Glomerular endothelial cell (primary cell): ENCODE results near the gene E2F2. TPM values are rescaled to one million over a fixed set of nuclear protein-coding genes. Genes with fewer than 3 reads are reported as not detected.
"Not testable (repeated sequence)": the region's sequence is repeated elsewhere in the genome, so short reads cannot be mapped to it uniquely, and the experiment has no call there.

ENCODE experiments used
- DNase-seq: peaks from one replicate; pipeline ENCODE4 v3.0.0-alpha.2; 2011; ENCODE audit warnings: low read depth, low spot score; ENCODE audit errors: extremely low read depth
- total RNA-seq: library from RNA; depleted of rRNA; stranded (reverse); fragments of >200 nt; gene quantifications from 2 replicates; pipeline ENCODE4 v1.2.3, GENCODE V29; 2015

E2F2 gene
- total RNA-seq, 1 donor from 2014 or later = 0.82 TPM

- no peak for DNase-seq
These were observed 20.8 kb upstream of the E2F2 start for GRCh38 chr1:23551849-23552248.

- no peak for DNase-seq
These were observed 17.7 kb upstream of the E2F2 start for GRCh38 chr1:23548704-23549143.

GRCh38 chr1:23546897-23547584 lies 16.0 kb upstream of the E2F2 start:
- no peak for DNase-seq

GRCh38 chr1:23545851-23546250 lies 14.8 kb upstream of the E2F2 start:
- no peak for DNase-seq

GRCh38 chr1:23544444-23545389 lies 13.7 kb upstream of the E2F2 start:
- no peak for DNase-seq

GRCh38 chr1:23543707-23544443 lies 12.8 kb upstream of the E2F2 start:
- DNase-seq = no peak

- not testable (repeated sequence) for DNase-seq
These were observed 11.9 kb upstream of the E2F2 start for GRCh38 chr1:23542940-23543339.

- DNase-seq = peak; percentile 82
These were observed 8.7 kb upstream of the E2F2 start for GRCh38 chr1:23539698-23540266.

GRCh38 chr1:23537296-23537973 lies 6.4 kb upstream of the E2F2 start:
- DNase-seq = no peak

- no peak for DNase-seq
These were observed 2.4 kb upstream of the E2F2 start for GRCh38 chr1:23533246-23534023.

GRCh38 chr1:23531562-23532094 lies 595 bp upstream of the E2F2 start:
- DNase-seq = no peak

GRCh38 chr1:23530087-23530746 lies 816 bp downstream of the E2F2 start:
- DNase-seq = no peak

- DNase-seq = no peak
These were observed 1.6 kb downstream of the E2F2 start for GRCh38 chr1:23529146-23530086.

- DNase-seq = no peak
These were observed 2.6 kb downstream of the E2F2 start for GRCh38 chr1:23528250-23528978.

GRCh38 chr1:23527900-23528249 lies 3.2 kb downstream of the E2F2 start:
- no peak for DNase-seq

- DNase-seq = no peak
These were observed 3.7 kb downstream of the E2F2 start for GRCh38 chr1:23527366-23527765.
